Stimulated activated CD4-positive, alpha-beta T cell treated with anti-CD3 and anti-CD28 coated beads, Interleukin-2, amount 100 ng/mL, for 48 hours (primary cell): ENCODE results near the gene PPP2R2B.
A peak's percentile ranks its signal among the peaks of the same experiment; 100 is the strongest.
"Not testable (repeated sequence)": the region's sequence is repeated elsewhere in the genome, so short reads cannot be mapped to it uniquely, and the experiment has no call there.

Experiments used
- DNase-seq, 2 donors: peaks; one replicate each; pipeline ENCODE4 v3.0.0-alpha.2; 2020

PPP2R2B gene

DNA sequence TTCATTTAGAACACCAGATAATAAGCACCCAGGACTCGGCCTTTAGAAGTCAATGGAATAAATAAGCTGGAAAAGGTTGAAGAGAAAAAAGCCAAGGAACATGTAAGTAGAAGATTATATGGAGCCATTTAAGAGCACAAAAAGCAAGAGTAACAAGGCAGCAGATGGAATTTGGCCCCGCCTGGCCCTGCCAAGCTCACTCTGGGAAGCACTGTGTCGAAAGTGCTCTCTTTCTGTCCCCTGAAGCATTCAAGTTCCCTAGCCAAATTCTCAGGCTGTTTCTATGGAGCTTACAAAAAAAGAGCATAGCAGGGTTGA lies 289.6 kb downstream of the PPP2R2B start:
- no peak for DNase-seq

GRCh38 chr5:146588331-146589027 lies 290.1 kb downstream of the PPP2R2B start:
- no peak for DNase-seq

DNA sequence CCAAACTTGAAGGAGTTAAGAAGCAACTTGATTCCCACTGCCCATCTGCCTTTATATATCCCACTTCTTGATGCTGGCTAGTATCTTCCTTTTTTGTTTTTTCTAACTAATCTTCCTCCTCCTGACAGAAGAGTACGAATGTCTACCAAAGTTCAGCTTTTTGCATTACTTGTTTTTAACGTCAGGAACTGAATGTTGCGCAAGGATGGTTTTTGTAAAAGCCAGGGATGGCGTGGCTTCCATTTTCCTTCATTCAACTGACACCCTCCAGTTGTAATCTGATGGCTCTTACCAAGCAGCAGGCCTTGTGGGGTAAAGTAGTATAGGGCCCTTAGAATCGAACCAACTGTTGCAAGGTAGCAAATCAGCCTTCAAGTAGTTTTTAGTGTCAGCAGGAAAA lies 291.8 kb downstream of the PPP2R2B start:
- no peak for DNase-seq

- DNase-seq, result no peak
Measured at GRCh38 chr5:146584750-146585149, 293.8 kb downstream of the PPP2R2B start.

GRCh38 chr5:146582051-146582596 lies 296.4 kb downstream of the PPP2R2B start:
- no peak for DNase-seq

DNA sequence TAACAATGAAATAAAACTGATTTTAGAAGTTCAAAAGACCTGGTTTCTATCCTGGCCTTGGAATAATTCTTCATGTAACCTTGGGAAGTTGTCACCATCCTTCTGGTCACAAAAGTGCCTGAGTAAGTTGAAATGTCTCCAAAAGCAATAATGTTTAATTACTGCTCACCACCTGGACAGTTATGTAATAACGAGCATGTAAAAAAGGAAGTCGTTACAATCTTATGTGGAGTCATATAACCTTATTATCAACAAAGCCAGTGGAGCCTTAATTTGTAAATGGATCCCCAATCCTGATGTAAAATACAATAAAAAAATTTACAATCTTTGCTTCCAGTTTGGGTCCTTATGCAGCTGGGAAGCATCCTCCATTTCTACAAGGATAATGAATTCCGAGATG lies 298.3 kb downstream of the PPP2R2B start:
- no peak for DNase-seq

DNA sequence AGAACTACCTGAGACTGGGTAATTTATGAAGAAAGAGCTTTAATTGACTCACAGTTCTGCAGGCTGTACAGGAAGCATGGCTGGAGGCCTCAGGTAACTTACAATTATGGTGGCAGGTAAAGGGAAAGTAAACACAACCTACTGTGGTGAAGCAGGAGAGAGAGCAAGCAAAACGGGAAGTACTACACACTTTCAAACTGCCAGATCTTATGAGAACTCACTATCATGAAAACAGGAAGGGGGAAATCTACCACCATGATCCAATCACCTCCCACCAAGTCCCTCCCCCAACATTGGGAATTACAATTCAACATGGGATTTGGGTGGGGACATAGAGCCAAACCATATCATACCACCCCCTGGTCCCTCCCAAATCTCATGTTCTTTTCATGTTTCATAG lies 303.8 kb downstream of the PPP2R2B start:
- DNase-seq, result no peak

DNA sequence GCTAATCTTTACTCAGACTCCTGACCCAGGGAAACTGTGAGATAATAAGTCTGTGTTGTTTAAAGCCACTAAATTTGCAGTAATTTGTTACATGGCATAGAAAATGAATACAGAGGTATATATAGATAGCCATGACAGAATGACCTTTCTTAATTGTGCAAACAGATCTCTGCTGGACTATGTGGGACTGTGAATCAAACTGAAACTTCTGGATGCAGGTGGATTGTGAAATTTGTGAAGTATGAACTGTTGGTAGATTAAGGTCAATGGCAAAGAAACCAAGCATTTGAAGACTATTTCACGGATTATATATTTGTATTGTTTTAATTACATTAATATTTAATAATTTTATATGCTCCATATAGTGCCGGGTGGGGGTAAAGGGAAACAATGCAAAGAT lies 310.4 kb downstream of the PPP2R2B start:
- no peak for DNase-seq

- peak; percentile 29 to 45 for DNase-seq
Measured at GRCh38 chr5:146565764-146566367, 312.7 kb downstream of the PPP2R2B start.

DNA sequence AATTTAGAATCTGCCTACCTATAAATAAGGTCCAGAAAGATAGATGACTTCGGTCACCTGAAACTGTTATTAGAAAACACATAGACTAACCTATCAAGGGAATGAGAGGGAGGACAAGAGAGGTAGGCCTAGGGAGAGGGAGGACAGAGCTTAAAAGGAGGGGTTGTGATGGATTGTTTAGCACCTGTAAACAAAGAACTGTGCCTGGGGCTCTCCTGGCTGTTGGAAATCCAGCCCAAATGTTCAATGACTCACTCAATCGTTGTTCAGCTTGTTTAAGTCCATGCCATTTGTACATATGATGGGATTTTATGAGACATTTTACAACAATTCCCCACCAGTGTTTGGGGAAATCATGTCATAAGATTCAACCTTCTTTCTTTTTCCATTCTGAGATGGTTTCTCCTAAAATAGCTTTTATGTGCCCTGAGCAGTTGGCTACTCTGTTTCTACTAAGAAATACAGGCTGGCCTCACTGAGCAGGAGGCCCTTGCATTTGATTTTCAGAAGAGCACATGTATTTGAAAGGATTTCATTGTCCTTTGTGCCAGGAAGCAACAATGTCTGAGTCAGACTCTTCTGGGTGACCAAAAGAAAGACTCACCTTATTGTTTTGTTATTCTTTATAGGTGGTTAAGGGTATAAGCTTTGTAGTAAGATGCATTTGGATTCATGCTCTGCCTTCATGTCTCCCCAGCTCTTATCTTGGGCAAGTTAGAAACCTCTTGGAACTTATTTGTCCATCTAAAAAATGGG lies 314.4 kb downstream of the PPP2R2B start:
- DNase-seq, result no peak

GRCh38 chr5:146562461-146562860 lies 316.1 kb downstream of the PPP2R2B start:
- no peak for DNase-seq

GRCh38 chr5:146561711-146562110 lies 316.8 kb downstream of the PPP2R2B start:
- no peak for DNase-seq

GRCh38 chr5:146560205-146560812 lies 318.2 kb downstream of the PPP2R2B start:
- no peak for DNase-seq

DNA sequence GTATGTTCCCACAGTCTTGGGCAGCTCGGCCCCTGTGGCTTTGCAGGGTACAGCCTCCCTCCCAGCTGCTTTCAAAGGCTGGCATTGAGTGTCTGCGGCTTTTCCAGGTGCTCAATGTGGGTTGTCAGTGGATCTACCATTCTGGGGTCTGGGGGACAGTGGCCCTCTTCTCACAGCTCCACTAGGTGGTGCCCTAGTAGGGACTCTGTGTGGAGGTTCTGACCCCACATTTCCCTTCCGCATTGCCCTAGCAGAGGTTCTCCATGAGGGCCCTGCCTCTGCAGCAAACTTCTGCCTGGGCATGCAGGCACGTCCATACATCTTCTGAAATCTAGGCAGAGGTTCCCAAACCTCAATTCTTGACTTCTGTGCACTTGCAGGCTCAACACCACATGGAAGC lies 321.7 kb downstream of the PPP2R2B start:
- DNase-seq, result not testable (repeated sequence)

DNA sequence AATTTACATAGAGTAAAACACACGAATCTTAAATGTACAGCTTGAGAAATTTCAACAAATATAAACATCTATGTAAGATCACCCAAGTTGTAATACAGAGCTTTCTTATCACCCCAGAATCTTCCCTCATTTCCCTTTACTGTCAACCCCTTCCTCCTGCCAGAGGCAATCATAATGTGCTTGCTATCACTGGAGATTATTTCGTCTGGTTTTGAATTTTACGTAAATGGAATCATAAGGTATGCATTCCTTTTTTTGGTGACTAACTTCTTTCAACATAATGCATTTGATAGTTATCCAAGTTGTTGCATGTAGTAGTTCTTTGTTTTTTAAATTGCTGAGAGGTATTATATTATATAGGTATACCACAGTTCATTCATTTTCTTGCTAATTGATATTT lies 325.1 kb downstream of the PPP2R2B start:
- DNase-seq, result no peak

DNA sequence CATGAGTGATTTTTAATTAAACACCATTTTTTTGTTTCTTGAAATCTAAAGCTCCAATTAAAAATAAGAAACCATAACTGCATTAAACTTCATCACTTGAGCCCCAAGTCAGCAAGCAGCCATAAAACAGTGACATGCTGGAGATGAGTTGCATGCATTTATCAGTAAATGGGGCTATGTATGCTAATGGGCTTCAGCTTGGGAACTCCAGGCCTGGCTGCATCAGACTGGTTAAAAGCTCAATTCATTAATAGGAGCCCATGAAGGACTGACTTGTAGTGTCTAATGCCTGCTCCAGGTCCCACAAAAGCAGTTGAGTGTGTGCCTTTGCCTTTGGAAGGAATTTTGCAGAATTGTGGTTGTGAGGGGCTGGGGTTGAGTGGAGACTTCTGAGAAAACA lies 328.9 kb downstream of the PPP2R2B start:
- DNase-seq, result no peak

DNA sequence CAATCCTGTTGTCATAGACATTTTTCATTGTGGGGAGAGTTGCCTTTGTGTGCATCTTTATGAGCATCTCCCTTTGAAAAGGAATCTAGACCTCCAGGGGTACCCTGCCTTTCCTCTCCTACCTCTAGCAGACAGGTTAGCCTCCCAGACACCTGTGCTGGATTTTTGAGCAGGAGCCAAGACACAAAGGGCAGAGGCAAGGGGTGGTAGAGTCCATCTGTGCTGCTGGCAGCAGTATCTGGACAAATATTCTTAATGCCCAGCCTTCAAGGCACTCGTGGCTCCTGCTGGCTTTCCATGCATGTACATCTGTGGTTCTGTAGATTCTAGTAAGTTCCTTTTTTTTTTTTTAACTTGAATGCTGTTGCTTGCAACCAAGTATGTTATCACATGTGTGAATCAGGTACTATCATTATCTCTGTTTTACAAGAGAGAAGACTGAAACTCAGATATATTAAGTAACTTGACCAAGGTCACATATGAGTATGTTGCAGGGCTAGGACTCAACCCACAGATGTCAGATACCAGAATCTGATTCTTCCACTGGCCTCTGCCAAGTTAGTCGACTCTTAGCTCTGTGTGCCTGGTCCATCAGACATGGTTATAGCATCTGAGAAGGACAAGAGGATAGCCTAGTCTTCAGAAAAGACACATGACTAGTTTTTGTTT lies 329.6 kb downstream of the PPP2R2B start:
- no peak for DNase-seq

GRCh38 chr5:146544232-146544631 lies 334.3 kb downstream of the PPP2R2B start:
- DNase-seq, result no peak

DNA sequence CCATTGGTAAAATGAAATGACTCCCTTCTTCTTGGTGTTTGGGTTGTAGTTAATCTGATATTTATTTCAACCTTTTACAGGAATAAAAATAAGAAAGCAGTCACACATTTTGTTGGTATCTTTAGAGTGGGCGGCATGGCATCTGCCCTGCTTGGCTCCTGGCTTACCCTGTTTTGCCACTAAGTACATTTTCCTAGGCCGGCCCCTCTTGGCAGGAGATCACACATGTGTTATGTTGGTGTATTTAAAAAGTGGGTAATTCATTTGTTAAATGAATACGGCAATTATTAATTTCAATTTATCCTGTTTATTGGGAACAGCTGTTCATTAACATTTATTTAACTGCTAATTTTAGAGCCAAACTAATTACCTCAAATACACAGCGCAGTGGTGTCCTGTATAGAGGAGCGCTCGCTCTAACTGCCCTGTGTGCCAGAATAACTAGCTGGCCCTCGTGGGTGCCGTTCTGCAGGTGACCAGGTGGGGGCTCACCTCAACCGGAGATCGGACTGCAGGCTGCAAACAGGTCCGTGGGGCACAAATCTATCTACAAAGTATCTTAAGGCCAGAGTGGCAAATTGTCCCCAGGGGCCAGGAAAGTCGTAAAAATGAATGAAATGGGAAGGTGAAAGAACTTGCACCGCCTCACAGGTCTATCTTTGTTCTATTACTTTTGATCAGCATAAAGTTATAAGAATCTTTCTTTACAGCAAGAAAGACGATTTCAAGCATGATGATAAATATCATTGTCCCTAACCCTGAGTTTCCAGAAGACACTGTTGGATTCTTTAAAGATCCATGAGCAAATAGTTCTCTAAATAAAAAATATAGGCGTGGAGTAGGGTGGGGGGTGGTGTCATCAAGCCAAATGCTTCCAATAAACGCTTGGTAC lies 336.4 kb downstream of the PPP2R2B start:
- DNase-seq, result peak; percentile 69 to 71

- DNase-seq, result no peak
Measured at GRCh38 chr5:146540414-146540813, 338.1 kb downstream of the PPP2R2B start.

GRCh38 chr5:146539973-146540372 lies 338.6 kb downstream of the PPP2R2B start:
- no peak for DNase-seq

- no peak for DNase-seq
Measured at GRCh38 chr5:146538432-146538831, 340.1 kb downstream of the PPP2R2B start.
